ENCODE measurements around the gene ABLIM2.

ABLIM2 gene

GRCh38 chr4:8157944-8158709 is 486 bp downstream of the ABLIM2 start:
- Histone ChIP-seq H3K36me3 (ENCODE audit: control insufficient read depth, insufficient read depth, low read length) (no peaks in the 10 kb centered on the region), H3K4me1 (ENCODE audit: control insufficient read depth, insufficient read depth, low read length) (peaks cover 4% of the 10 kb centered on the region), H3K27me3 (ENCODE audit: control insufficient read depth, insufficient read depth, low read length) (no peaks in the 10 kb centered on the region), H3K27ac (ENCODE audit: low read depth, low read length) (no peak overlapping the region), H3K9ac (ENCODE audit: low read length) (peak overlapping the region; percentile 10), H3K4me3 (ENCODE audit: low read length) (peak overlapping the region; percentile 79)

- peak overlapping the region; percentile 79 for H3K4me3 ChIP-seq (ENCODE audit: low read length)
- H3K4me1 ChIP-seq (ENCODE audit: control insufficient read depth, insufficient read depth, low read length): peaks cover 4% of the 10 kb centered on the region
- H3K36me3 ChIP-seq (ENCODE audit: control insufficient read depth, insufficient read depth, low read length): no peaks in the 10 kb centered on the region
- H3K27me3 ChIP-seq (ENCODE audit: control insufficient read depth, insufficient read depth, low read length): no peaks in the 10 kb centered on the region
- no peak overlapping the region for H3K9ac ChIP-seq (ENCODE audit: low read length)
- no peak overlapping the region for H3K27ac ChIP-seq (ENCODE audit: low read depth, low read length)
Observed at GRCh38 chr4:8157496-8157895, 1.1 kb downstream of the ABLIM2 start.

- Histone ChIP-seq H3K36me3 (ENCODE audit: control insufficient read depth, insufficient read depth, low read length) (no peaks in the 10 kb centered on the region), H3K4me1 (ENCODE audit: control insufficient read depth, insufficient read depth, low read length) (peaks cover 4% of the 10 kb centered on the region), H3K27ac (ENCODE audit: low read depth, low read length) (no peak overlapping the region), H3K4me3 (ENCODE audit: low read length) (no peak overlapping the region), H3K27me3 (ENCODE audit: control insufficient read depth, insufficient read depth, low read length) (no peaks in the 10 kb centered on the region), H3K9ac (ENCODE audit: low read length) (no peak overlapping the region)
Observed at GRCh38 chr4:8156617-8157016, 2.0 kb downstream of the ABLIM2 start.

GRCh38 chr4:8155660-8156421 is 2.8 kb downstream of the ABLIM2 start:
- Histone ChIP-seq H3K27me3 (ENCODE audit: control insufficient read depth, insufficient read depth, low read length) (no peaks in the 10 kb centered on the region), H3K36me3 (ENCODE audit: control insufficient read depth, insufficient read depth, low read length) (no peaks in the 10 kb centered on the region), H3K9ac (ENCODE audit: low read length) (no peak overlapping the region), H3K4me3 (ENCODE audit: low read length) (no peak overlapping the region), H3K4me1 (ENCODE audit: control insufficient read depth, insufficient read depth, low read length) (peaks cover 4% of the 10 kb centered on the region), H3K27ac (ENCODE audit: low read depth, low read length) (no peak overlapping the region)

- Histone ChIP-seq H3K27ac (ENCODE audit: low read depth, low read length) (no peak overlapping the region), H3K36me3 (ENCODE audit: control insufficient read depth, insufficient read depth, low read length) (no peaks in the 10 kb centered on the region), H3K4me3 (ENCODE audit: low read length) (no peak overlapping the region), H3K9ac (ENCODE audit: low read length) (no peak overlapping the region), H3K27me3 (ENCODE audit: control insufficient read depth, insufficient read depth, low read length) (no peaks in the 10 kb centered on the region), H3K4me1 (ENCODE audit: control insufficient read depth, insufficient read depth, low read length) (peaks cover 4% of the 10 kb centered on the region)
Observed at GRCh38 chr4:8155048-8155447, 3.6 kb downstream of the ABLIM2 start.

GRCh38 chr4:8153441-8153840 is 5.2 kb downstream of the ABLIM2 start:
- H3K27me3 ChIP-seq (ENCODE audit: control insufficient read depth, insufficient read depth, low read length): no peaks in the 10 kb centered on the region
- H3K9ac ChIP-seq (ENCODE audit: low read length): no peak overlapping the region
- H3K27ac ChIP-seq (ENCODE audit: low read depth, low read length): no peak overlapping the region
- H3K36me3 ChIP-seq (ENCODE audit: control insufficient read depth, insufficient read depth, low read length): no peaks in the 10 kb centered on the region
- no peaks in the 10 kb centered on the region for H3K4me1 ChIP-seq (ENCODE audit: control insufficient read depth, insufficient read depth, low read length)
- no peak overlapping the region for H3K4me3 ChIP-seq (ENCODE audit: low read length)

- H3K27ac ChIP-seq (ENCODE audit: low read depth, low read length): no peak overlapping the region
- no peak overlapping the region for H3K9ac ChIP-seq (ENCODE audit: low read length)
- H3K36me3 ChIP-seq (ENCODE audit: control insufficient read depth, insufficient read depth, low read length): no peaks in the 10 kb centered on the region
- H3K4me3 ChIP-seq (ENCODE audit: low read length): no peak overlapping the region
- H3K4me1 ChIP-seq (ENCODE audit: control insufficient read depth, insufficient read depth, low read length): no peaks in the 10 kb centered on the region
- H3K27me3 ChIP-seq (ENCODE audit: control insufficient read depth, insufficient read depth, low read length): no peaks in the 10 kb centered on the region
Observed at GRCh38 chr4:8152865-8153257, 5.8 kb downstream of the ABLIM2 start.

- no peak overlapping the region for H3K4me3 ChIP-seq (ENCODE audit: low read length)
- H3K36me3 ChIP-seq (ENCODE audit: control insufficient read depth, insufficient read depth, low read length): no peaks in the 10 kb centered on the region
- H3K27me3 ChIP-seq (ENCODE audit: control insufficient read depth, insufficient read depth, low read length): no peaks in the 10 kb centered on the region
- no peaks in the 10 kb centered on the region for H3K4me1 ChIP-seq (ENCODE audit: control insufficient read depth, insufficient read depth, low read length)
- H3K9ac ChIP-seq (ENCODE audit: low read length): no peak overlapping the region
- H3K27ac ChIP-seq (ENCODE audit: low read depth, low read length): no peak overlapping the region
Observed at GRCh38 chr4:8152090-8152864, 6.3 kb downstream of the ABLIM2 start.

- Histone ChIP-seq H3K4me1 (ENCODE audit: control insufficient read depth, insufficient read depth, low read length) (no peaks in the 10 kb centered on the region), H3K4me3 (ENCODE audit: low read length) (no peak overlapping the region), H3K27me3 (ENCODE audit: control insufficient read depth, insufficient read depth, low read length) (no peaks in the 10 kb centered on the region), H3K9ac (ENCODE audit: low read length) (no peak overlapping the region), H3K27ac (ENCODE audit: low read depth, low read length) (no peak overlapping the region), H3K36me3 (ENCODE audit: control insufficient read depth, insufficient read depth, low read length) (no peaks in the 10 kb centered on the region)
Observed at GRCh38 chr4:8151165-8151650, 7.4 kb downstream of the ABLIM2 start.

GRCh38 chr4:8150152-8151090 is 8.2 kb downstream of the ABLIM2 start:
- Histone ChIP-seq H3K36me3 (ENCODE audit: control insufficient read depth, insufficient read depth, low read length) (no peaks in the 10 kb centered on the region), H3K27me3 (ENCODE audit: control insufficient read depth, insufficient read depth, low read length) (no peaks in the 10 kb centered on the region), H3K9ac (ENCODE audit: low read length) (no peak overlapping the region), H3K4me1 (ENCODE audit: control insufficient read depth, insufficient read depth, low read length) (peaks cover 5% of the 10 kb centered on the region), H3K4me3 (ENCODE audit: low read length) (no peak overlapping the region), H3K27ac (ENCODE audit: low read depth, low read length) (no peak overlapping the region)

- Histone ChIP-seq H3K36me3 (ENCODE audit: control insufficient read depth, insufficient read depth, low read length) (no peaks in the 10 kb centered on the region), H3K4me3 (ENCODE audit: low read length) (no peak overlapping the region), H3K9ac (ENCODE audit: low read length) (no peak overlapping the region), H3K4me1 (ENCODE audit: control insufficient read depth, insufficient read depth, low read length) (peaks cover 5% of the 10 kb centered on the region), H3K27me3 (ENCODE audit: control insufficient read depth, insufficient read depth, low read length) (no peaks in the 10 kb centered on the region), H3K27ac (ENCODE audit: low read depth, low read length) (no peak overlapping the region)
Observed at GRCh38 chr4:8149664-8150063, 8.9 kb downstream of the ABLIM2 start.

All from rectal smooth muscle tissue (tissue), 1 donor.